Measurements from ENCODE around the gene TNP2.
"Not testable (repeated sequence)": the region's sequence is repeated elsewhere in the genome, so short reads cannot be mapped to it uniquely, and the experiment has no call there.

The TNP2 gene

DNA sequence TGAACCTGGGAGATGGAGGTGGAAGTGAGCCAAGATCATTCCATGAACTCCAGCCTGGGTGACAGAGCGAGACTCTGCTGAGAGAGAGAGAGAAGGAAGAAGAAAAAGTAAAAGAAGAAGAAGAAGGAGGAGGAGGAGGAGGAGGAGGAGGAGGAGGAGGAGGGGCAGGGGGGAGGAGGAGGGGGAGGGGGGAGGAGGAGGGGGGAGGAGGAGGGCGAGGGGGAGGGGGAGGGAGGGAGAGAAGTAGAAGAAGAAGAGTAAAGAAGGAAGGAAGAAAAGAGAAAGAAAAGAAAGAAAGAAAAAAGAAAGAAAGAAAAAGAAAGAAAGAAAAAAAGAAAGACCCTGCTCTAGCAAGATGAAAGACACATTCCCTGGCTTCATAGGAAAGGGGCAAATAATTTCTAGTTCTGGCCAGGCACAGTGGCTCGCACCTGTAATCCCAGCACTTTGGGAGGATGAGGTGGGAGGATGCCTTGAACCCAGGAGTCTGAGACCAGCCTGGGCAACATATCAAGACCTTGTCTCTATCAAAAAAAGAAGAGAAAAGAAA lies 36.7 kb downstream of the TNP2 start:
- H3K4me3 ChIP-seq (ENCODE audit: low read length) = no peak overlapping the region
- DNase-seq (ENCODE audit: low read depth, low spot score) = no peak

DNA sequence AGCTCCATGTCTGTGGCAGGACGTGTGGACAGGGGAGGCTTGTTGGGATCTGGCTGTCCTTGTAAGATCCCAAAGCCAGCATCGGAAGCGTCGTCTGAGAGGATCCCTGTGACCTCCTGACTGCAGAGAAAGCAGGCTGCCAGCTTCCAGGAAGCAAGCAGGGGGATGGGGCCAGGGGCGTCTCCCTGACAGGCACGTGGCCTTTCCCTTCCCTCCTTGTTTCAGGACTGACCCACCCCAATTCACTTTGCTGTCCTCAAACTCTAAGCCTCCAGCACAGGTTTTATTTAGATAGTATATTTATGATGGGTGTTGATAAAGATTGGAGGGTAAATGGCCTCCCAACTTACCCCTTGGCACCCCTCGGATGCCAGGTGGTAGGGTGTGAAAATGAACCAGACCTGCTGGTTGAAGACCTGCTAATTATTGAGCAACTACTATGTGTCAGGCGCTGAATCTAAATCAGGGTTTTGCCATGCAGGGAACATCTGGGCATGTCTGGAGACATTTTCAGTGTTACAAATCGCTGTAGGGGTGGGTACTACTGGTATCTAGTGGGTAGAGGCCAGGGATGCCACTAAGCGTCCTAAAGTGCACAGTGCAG lies 37.7 kb downstream of the TNP2 start:
- no peak overlapping the region for H3K4me3 ChIP-seq (ENCODE audit: low read length)
- DNase-seq (ENCODE audit: low read depth, low spot score) = no peak

DNA sequence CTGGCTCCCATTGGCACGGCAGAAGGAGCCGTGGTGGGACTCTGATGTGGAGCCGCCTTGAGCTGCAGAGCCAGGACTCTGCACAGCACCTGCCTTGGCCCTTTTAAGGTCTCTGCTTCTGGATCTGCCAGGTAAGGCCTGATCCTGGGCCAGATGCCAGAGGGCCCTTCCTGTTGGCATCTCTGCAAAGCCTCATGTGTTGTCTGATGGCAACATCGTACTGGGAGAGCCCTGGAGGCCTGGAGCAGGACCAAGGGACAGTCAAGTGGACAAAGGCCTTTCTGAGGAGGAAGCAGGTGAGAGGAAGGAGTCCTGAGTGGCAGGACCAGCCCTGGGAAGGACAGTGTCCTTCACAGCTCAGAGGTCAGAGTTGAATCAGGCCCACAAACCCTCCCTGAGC lies 39.2 kb downstream of the TNP2 start:
- no peak for DNase-seq (ENCODE audit: low read depth, low spot score)

DNA sequence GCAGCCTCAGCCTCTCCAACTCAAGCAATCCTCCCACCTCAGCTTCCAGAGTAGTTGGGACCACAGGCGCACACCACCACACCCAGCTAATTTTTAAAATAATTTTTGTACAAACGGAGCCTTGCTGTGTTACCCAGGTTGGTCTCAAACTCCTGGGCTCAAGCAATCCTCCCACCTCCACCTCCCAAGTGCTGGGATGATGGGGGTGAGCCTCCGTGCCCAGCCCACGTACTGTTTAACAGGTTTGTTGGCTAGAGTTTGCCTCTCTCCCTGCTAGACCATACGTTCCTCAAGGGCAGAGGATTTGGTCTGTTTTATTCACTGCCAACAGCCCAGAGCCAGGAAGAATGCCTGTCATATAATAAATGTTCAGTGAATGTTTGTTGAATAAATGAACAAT lies 39.7 kb downstream of the TNP2 start:
- H3K4me3 ChIP-seq (ENCODE audit: low read length) = no peak overlapping the region
- no peak for DNase-seq (ENCODE audit: low read depth, low spot score)

More for the DNA sequence above, 39.2 kb downstream of the TNP2 start:
- no peak overlapping the region for H3K4me3 ChIP-seq (ENCODE audit: low read length)

DNA sequence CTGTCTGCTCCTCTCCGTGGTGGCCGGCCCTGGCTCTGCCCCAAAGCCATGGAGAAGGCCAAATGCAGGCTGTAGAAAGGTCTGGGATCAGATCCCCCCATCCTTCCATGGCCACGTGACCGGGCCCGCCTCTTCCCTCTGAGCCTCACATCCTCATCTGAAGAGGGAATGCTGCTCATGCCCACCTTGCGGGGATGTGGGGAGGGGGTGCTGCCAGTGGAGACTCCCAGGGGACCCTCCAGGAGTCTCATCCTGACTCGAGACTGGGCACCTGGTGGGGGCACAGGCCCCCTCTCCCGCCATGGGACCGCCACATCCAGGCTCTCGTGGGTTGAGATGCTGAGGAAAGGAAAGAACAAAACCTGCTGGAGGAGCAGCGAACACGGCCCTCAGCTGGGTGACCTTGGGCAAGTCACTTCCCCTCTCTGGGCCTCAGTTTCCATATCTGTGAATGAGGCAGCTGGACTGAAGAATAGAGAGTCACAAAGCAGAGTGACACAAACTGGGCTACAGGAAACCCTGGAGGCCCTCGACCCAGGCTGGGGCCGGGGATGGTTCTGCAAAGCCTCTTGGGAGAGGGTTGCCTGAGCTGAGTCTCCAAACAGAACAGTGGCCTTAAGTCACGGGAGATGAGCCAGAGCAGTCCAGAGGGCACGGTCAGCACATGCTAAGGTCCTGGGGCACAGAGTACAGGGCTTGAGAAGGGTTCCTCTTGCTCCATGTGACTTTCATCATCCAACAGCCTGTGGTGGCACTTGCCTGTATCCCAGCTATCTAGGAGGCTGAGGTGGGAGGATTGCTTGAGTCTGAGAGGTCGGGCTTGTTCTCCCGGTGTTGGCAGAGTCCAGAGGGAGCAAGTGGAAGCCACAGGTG lies 43.2 kb downstream of the TNP2 start:
- DNase-seq (ENCODE audit: low read depth, low spot score) = no peak
- H3K4me3 ChIP-seq (ENCODE audit: low read length) = peak overlapping the region; percentile 35

DNA sequence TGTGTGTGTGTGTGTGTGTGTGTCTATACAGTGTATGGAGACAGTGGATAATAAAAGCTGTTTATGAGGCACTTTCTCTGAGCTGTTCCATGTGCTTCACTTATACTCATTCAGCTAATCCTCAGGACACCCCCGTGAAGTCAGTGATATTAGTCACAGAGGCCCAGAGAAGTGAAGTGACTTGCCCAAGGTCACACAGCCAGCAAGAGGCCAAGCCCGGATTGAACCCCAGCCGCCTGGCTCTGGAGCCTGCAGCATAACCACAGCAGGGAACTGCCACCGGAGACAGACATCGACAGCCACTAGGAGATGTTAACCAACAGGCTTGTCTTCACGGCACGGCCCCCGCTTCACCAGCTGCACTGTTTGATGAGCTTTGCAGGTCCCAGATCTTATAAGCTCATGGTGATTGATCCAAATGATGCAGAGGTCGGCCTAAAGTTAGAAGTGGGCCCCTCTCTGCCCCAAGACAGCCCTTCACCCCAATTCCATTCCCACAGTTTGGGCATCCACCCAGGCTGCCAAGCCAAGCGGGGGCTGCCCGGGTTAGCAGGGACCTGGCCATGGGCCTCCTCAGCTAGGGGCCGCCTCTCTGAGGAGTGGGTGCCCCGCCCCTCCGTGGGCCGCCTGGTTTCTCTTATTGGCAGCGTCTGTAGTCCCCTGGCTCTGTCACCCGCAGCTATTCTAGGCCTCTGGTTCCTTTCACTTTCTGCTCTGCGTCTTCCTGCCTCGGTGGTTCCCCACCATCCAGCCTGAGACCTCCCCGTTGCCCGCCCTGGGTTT lies 44.0 kb downstream of the TNP2 start:
- H3K4me3 ChIP-seq (ENCODE audit: low read length) = peak overlapping the region; percentile 35
- DNase-seq (ENCODE audit: low read depth, low spot score) = peak; percentile 79

DNA sequence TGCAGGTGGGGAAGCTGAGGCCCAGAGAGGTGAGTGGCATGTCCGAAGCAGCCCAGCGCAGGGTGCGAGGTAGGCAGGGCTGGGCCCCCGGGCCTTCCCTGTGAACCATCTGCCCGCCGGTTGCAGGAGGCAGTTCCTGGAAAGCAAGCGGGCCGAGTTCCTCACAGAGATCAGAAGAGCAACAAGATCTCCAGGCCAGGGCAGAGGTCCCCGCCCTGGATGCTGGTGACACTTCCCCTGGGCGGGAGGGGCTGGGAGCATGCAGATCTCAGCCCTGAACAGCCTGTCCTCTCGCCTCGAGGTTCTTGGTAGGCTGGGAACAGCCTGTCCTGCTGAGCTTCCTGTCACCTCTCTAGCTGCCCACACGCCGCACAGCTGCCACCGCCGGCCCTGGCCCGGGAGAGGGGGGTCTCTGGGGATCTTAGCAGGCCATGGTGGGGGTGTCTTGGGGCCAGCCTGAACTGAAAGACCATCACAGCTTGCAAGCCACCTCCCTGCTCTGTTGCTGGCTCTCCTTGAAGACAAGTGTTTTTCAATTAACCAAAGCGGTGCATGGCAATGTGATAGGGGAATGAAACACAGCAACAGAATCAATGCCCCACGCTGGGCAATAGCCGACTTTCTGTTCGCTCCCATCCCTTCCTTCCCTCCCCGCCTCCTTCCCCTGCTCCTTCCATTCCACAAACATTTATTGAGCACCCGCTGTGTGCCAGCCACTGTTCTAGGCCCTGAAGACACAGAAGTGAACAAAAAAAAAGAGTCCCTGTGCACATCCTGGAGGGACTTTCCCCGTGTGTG lies 44.8 kb downstream of the TNP2 start:
- no peak overlapping the region; the same call in 1 of the 2 replicates for H3K4me3 ChIP-seq (ENCODE audit: low read length)
- DNase-seq (ENCODE audit: low read depth, low spot score) = no peak

DNA sequence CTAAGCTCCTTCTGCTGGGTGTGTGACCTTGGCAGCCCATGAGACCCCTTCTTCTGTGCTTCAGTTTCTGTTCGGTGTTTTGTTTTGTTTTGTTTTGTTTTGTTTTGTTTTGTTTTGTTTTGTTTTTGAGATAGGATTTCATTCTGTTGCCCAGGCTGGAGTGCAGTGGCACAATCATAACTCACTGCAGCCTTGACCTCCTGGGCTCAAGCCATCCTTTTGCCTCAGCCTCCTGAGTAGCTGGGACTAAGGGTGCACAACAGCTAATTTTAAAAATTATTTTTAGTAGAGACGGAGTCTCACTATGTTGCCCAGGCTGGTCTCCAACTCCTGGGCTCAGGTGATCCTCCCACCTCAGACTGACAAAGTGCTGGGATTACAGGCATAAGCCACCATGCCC lies 48.6 kb downstream of the TNP2 start:
- not testable (repeated sequence) for H3K4me3 ChIP-seq (ENCODE audit: low read length)

DNA sequence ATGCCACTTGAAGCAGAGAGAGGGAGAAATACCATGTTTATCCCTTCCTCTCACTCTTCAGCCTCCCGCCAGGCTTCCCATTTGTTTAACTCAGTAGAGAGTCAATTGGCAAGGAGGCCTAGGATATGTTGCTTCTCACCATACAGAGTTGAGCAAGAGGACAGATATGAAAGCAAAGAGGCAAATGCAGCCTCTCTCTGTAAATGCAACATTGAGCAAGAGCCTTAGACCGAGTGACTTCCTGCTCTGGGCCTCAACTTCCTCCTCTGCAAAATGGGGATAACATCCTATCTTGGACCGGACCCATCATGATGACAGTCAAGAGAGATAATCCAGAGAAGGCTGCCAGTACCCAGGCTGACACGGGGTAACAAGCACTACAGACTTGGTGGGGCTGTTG lies 49.9 kb downstream of the TNP2 start:
- H3K4me3 ChIP-seq (ENCODE audit: low read length) = no peak overlapping the region
- DNase-seq (ENCODE audit: low read depth, low spot score) = no peak

More for the DNA sequence above, 48.6 kb downstream of the TNP2 start:
- DNase-seq (ENCODE audit: low read depth, low spot score) = not testable (repeated sequence)

DNA sequence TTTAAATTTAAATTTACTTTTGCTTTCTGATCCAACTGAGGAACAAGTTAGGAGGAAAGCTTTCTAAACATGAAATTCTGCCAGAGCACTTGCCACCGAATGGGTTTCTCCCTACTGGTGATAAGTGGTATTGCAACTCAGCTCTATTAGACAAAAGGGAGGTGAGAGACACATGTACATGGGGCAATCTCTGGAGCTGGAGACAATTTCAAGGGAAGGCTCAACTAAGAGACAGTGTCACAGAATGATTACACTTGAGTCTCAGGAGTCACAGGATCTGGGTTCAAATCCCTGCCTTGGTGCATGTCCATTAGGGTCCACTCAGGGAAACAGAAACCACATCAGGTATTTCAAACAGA lies 50.5 kb downstream of the TNP2 start:
- DNase-seq (ENCODE audit: low read depth, low spot score) = no peak

More for the DNA sequence above, 50.5 kb downstream of the TNP2 start:
- H3K4me3 ChIP-seq (ENCODE audit: low read length) = no peak overlapping the region

Measured in Jurkat, Clone E6-1 (cell line).